ENCODE data around the gene DOCK10. TPM values are rescaled to one million over a fixed set of nuclear protein-coding genes. Genes with fewer than 3 reads are reported as not detected.

The DOCK10 gene
- total and polyA plus RNA-seq, 9 of the 15 experiments (the other 6 are each of a cell fraction or from before 2014, with no cell fraction given), result 0.01 to 0.87 (median 0.18) TPM

- no TSS peak for BruUV-seq (replicated peaks)
- Histone ChIP-seq H3K4me2 (ENCODE audit: insufficient read depth, low read length) (no peak overlapping the region), H3K9ac (ENCODE audit: insufficient read depth in 1 of 2, low read depth in 2 of 2, low read length in 2 of 2) (no peak overlapping the region), H3K4me3 (no peak overlapping the region), H3K27ac (ENCODE audit: extremely low read depth, low read depth, low read length) (no peak overlapping the region), H4K20me1 (replicated peaks; ENCODE audit: control insufficient read depth, insufficient read depth, low read length) (no peaks in the 10 kb centered on the region), H2AFZ (ENCODE audit: low read depth, low read length) (no peak overlapping the region), H3K4me1 (replicated peaks in 1 of 2; ENCODE audit: control insufficient read depth in 2 of 2, insufficient read depth in 2 of 2, low read length in 2 of 2) (no peaks in the 10 kb centered on the region), H3K79me2 (ENCODE audit: control insufficient read depth, insufficient read depth, low read length) (no peaks in the 10 kb centered on the region), H3K9me3 (replicated peaks; ENCODE audit: control insufficient read depth, insufficient read depth, low read depth, low read length) (no peaks in the 10 kb centered on the region), H3K36me3 (ENCODE audit: control insufficient read depth, insufficient read depth, low read length) (no peaks in the 10 kb centered on the region), H3K27me3 (ENCODE audit: control insufficient read depth in 2 of 2, insufficient read depth in 2 of 2, low read length in 2 of 2) (no peaks in the 10 kb centered on the region), H3K9me1 (ENCODE audit: control insufficient read depth, insufficient read depth, low read length) (no peaks in the 10 kb centered on the region)
- no peak for TF ChIP-seq CBFA2T3 (IDR thresholded peaks at IDR 0.05)
- no peak for TF ChIP-seq GMEB1 (CRISPR knock-in tag; IDR thresholded peaks at IDR 0.05)
- TF ChIP-seq HDAC1 (IDR thresholded peaks at IDR 0.05), result no peak
- TF ChIP-seq CC2D1A (IDR thresholded peaks at IDR 0.05), result no peak
- no peak for TF ChIP-seq ZNF217 (CRISPR knock-in tag; IDR thresholded peaks at IDR 0.05)
- TF ChIP-seq ETS2 (tag; IDR thresholded peaks at IDR 0.05; ENCODE audit: borderline replicate concordance, poor library complexity, severe bottlenecking), result no peak
- no peak for TF ChIP-seq MAZ (CRISPR knock-in tag; conservative IDR thresholded peaks at IDR 0.05 in 1 of 2, IDR thresholded peaks at IDR 0.05 in 1 of 2)
- TF ChIP-seq NKRF (IDR thresholded peaks at IDR 0.05; ENCODE audit: borderline replicate concordance), result no peak
- no peak for TF ChIP-seq XRCC3 (IDR thresholded peaks at IDR 0.05)
- TF ChIP-seq SMC3 (conservative IDR thresholded peaks at IDR 0.05; ENCODE audit: insufficient read depth, low read depth, low read length), result no peak
- TF ChIP-seq HDAC3 (IDR thresholded peaks at IDR 0.05; ENCODE audit: borderline replicate concordance, partially characterized antibody), result no peak
- TF ChIP-seq HBP1 (CRISPR knock-in tag; IDR thresholded peaks at IDR 0.05), result no peak
- TF ChIP-seq THAP12 (CRISPR knock-in tag; IDR thresholded peaks at IDR 0.05), result no peak
- FAIRE-seq (no peak), DNase-seq (ENCODE audit: extremely low read depth in 1 of 4, low spot score in 3 of 4) (no peak), ATAC-seq (no peak)
- ChIA-PET CTCF (ENCODE audit: low intra/inter-chr PET ratio) (no interaction called here), POLR2A (no interaction called here)
- in situ Hi-C loops (cut with MboI), result no loop called here
- intact Hi-C loops (cut with micrococcal nuclease), result no loop called here
Measured at GRCh38 chr2:224870341-224870740, 171.9 kb downstream of the DOCK10 start.

Measured in K562 (cell line).